ENCODE data around the gene SLC1A4. TPM values are rescaled to one million over a fixed set of nuclear protein-coding genes. Genes with fewer than 3 reads are reported as not detected.
A peak's percentile ranks its signal among the peaks of the same experiment; 100 is the strongest.

The SLC1A4 gene
- total RNA-seq, 1 experiment from 2014 or later: 35.0 TPM

GRCh38 chr2:64988420-64989125 is 626 bp upstream of the SLC1A4 start:
- BruUV-seq (replicated peaks): TSS peak; percentile 47
- DNase-seq: peak; percentile 60 to 69
- Histone ChIP-seq H3K4me1 (peaks cover 9% of the 10 kb centered on the region; the same call in 1 of the 2 replicates), H3K9me3 (no peaks in the 10 kb centered on the region), H3K36me3 (ENCODE audit: control insufficient read depth, insufficient read depth, low read length) (no peaks in the 10 kb centered on the region), H3K4me3 (ENCODE audit: low read depth, low read length) (peak overlapping the region; percentile 60), H3K27me3 (replicated peaks; ENCODE audit: control insufficient read depth, insufficient read depth, low read length) (no peaks in the 10 kb centered on the region)
- peaks cover 2% of the 10 kb centered on the region for H3K27me3 Mint-ChIP-seq (ENCODE audit: insufficient read depth, unreplicated experiment)
- peaks cover 5% of the 10 kb centered on the region for H3K36me3 Mint-ChIP-seq (ENCODE audit: insufficient read depth, unreplicated experiment)
- peak overlapping the region; percentile 92 for H3K4me3 Mint-ChIP-seq (ENCODE audit: unreplicated experiment)
- ChIA-PET POLR2A (interaction anchor here (0.5 to 1.0 kb wide), 7 partner anchors 8 to 501 kb away, joined by 3 to 5 read pairs (median 5); partner anchors contain the start of genes CEP68 and RAB1A), CTCF (interaction anchor here (0.6 to 1.9 kb wide), 6 partner anchors 10 to 71 kb away, joined by 3 to 12 read pairs (median 4); no protein-coding TSS in a partner anchor)
- no peaks in the 10 kb centered on the region for H3K9me3 Mint-ChIP-seq (ENCODE audit: unreplicated experiment)
- peaks cover 26% of the 10 kb centered on the region for H3K4me1 Mint-ChIP-seq (ENCODE audit: low read depth, unreplicated experiment)
- H3K27ac Mint-ChIP-seq (ENCODE audit: unreplicated experiment): peak overlapping the region; percentile 28
- intact Hi-C loops (cut with micrococcal nuclease; ENCODE audit: unreplicated experiment): loop anchor here (2.0 to 5.0 kb wide), 3 partner anchors 44 to 72 kb away; no protein-coding TSS in a partner anchor
- TF ChIP-seq, protein P1, sequence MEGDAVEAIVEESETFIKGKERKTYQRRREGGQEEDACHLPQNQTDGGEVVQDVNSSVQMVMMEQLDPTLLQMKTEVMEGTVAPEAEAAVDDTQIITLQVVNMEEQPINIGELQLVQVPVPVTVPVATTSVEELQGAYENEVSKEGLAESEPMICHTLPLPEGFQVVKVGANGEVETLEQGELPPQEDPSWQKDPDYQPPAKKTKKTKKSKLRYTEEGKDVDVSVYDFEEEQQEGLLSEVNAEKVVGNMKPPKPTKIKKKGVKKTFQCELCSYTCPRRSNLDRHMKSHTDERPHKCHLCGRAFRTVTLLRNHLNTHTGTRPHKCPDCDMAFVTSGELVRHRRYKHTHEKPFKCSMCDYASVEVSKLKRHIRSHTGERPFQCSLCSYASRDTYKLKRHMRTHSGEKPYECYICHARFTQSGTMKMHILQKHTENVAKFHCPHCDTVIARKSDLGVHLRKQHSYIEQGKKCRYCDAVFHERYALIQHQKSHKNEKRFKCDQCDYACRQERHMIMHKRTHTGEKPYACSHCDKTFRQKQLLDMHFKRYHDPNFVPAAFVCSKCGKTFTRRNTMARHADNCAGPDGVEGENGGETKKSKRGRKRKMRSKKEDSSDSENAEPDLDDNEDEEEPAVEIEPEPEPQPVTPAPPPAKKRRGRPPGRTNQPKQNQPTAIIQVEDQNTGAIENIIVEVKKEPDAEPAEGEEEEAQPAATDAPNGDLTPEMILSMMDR (IDR thresholded peaks at IDR 0.05; ENCODE audit: insufficient read depth in 1 of 2, low read depth in 1 of 2, low read length in 1 of 2, severe bottlenecking in 1 of 2, unreplicated experiment in 1 of 2): peak; percentile 28 to 78

GRCh38 chr2:64989982-64990614 is 899 bp downstream of the SLC1A4 start:
- POLR2A ChIA-PET: no interaction called here
- H3K27ac Mint-ChIP-seq (ENCODE audit: unreplicated experiment): no peak overlapping the region

GRCh38 chr2:64990876-64991275 is 1.7 kb downstream of the SLC1A4 start:
- BruUV-seq (replicated peaks): TSS peak; percentile 32
- H3K9me3 Mint-ChIP-seq (ENCODE audit: unreplicated experiment): no peaks in the 10 kb centered on the region

More at GRCh38 chr2:64989982-64990614, 899 bp downstream of the SLC1A4 start:
- Histone ChIP-seq H3K36me3 (ENCODE audit: control insufficient read depth, insufficient read depth, low read length) (no peaks in the 10 kb centered on the region), H3K4me3 (ENCODE audit: low read depth, low read length) (peak overlapping the region; percentile 60), H3K4me1 (peaks cover 9% of the 10 kb centered on the region; the same call in 1 of the 2 replicates), H3K9me3 (no peaks in the 10 kb centered on the region), H3K27me3 (replicated peaks; ENCODE audit: control insufficient read depth, insufficient read depth, low read length) (no peaks in the 10 kb centered on the region)
- Mint-ChIP-seq H3K4me3 (ENCODE audit: unreplicated experiment) (peak overlapping the region; percentile 92), H3K9me3 (ENCODE audit: unreplicated experiment) (no peaks in the 10 kb centered on the region), H3K4me1 (ENCODE audit: low read depth, unreplicated experiment) (peaks cover 26% of the 10 kb centered on the region), H3K27me3 (ENCODE audit: insufficient read depth, unreplicated experiment) (peaks cover 2% of the 10 kb centered on the region), H3K36me3 (ENCODE audit: insufficient read depth, unreplicated experiment) (peaks cover 5% of the 10 kb centered on the region)
- BruUV-seq (replicated peaks): no TSS peak
- CTCF ChIA-PET: interaction anchor here (0.8 kb wide), 1 partner anchor 72 kb away, joined by 3 read pairs; no protein-coding TSS in a partner anchor
- no peak for DNase-seq
- intact Hi-C loops (cut with micrococcal nuclease; ENCODE audit: unreplicated experiment): loop anchor here (2.0 to 5.0 kb wide), 3 partner anchors 42 to 73 kb away; no protein-coding TSS in a partner anchor
- TF ChIP-seq, protein P1 (IDR thresholded peaks at IDR 0.05; ENCODE audit: insufficient read depth in 1 of 2, low read depth in 1 of 2, low read length in 1 of 2, severe bottlenecking in 1 of 2, unreplicated experiment in 1 of 2): no peak

More at GRCh38 chr2:64990876-64991275, 1.7 kb downstream of the SLC1A4 start:
- no peak for DNase-seq
- peaks cover 2% of the 10 kb centered on the region for H3K27me3 Mint-ChIP-seq (ENCODE audit: insufficient read depth, unreplicated experiment)
- Histone ChIP-seq H3K9me3 (no peaks in the 10 kb centered on the region), H3K36me3 (ENCODE audit: control insufficient read depth, insufficient read depth, low read length) (no peaks in the 10 kb centered on the region), H3K27me3 (replicated peaks; ENCODE audit: control insufficient read depth, insufficient read depth, low read length) (no peaks in the 10 kb centered on the region), H3K4me1 (peaks cover 9% of the 10 kb centered on the region; the same call in 1 of the 2 replicates), H3K4me3 (ENCODE audit: low read depth, low read length) (no peak overlapping the region)
- intact Hi-C loops (cut with micrococcal nuclease; ENCODE audit: unreplicated experiment): no loop called here
- TF ChIP-seq, protein P1 (IDR thresholded peaks at IDR 0.05; ENCODE audit: insufficient read depth in 1 of 2, low read depth in 1 of 2, low read length in 1 of 2, severe bottlenecking in 1 of 2, unreplicated experiment in 1 of 2): no peak
- H3K4me1 Mint-ChIP-seq (ENCODE audit: low read depth, unreplicated experiment): peaks cover 26% of the 10 kb centered on the region
- no peak overlapping the region for H3K27ac Mint-ChIP-seq (ENCODE audit: unreplicated experiment)
- H3K36me3 Mint-ChIP-seq (ENCODE audit: insufficient read depth, unreplicated experiment): peaks cover 5% of the 10 kb centered on the region
- peak overlapping the region; percentile 92 for H3K4me3 Mint-ChIP-seq (ENCODE audit: unreplicated experiment)
- CTCF ChIA-PET: interaction anchor here (0.7 to 0.8 kb wide), 2 partner anchors 56 to 73 kb away, joined by 3 read pairs; no protein-coding TSS in a partner anchor
- POLR2A ChIA-PET: interaction anchor here (0.6 kb wide), 1 partner anchor 132 kb away, joined by 3 read pairs; no protein-coding TSS in a partner anchor

All from Caco-2 (cell line).